Pancreas (tissue), 10 donors: ENCODE measurements around the gene EVA1A. TPM values are rescaled to one million over a fixed set of nuclear protein-coding genes. Genes with fewer than 3 reads are reported as not detected.

Experiments
- ATAC-seq, 4 donors: fragments of 200-7000 bp; cut with Tn5 transposase; one replicate each; pipeline versions ENCODE4 v1.8.0 to v1.9.1; 2020; ENCODE audit warnings: mild to moderate bottlenecking in 4 of 4, moderate library complexity in 4 of 4
- DNase-seq, 6 donors: peaks; one replicate each; pipeline ENCODE4 v3.0.0-alpha.2; 2020
- FAIRE-seq: peaks from 2 replicates; lab custom pipeline; 2012; peaks lifted over from hg19 to GRCh38; lab: Jason Lieb, UNC
- H3K27ac ChIP-seq, 4 donors: fragments of 200-600 bp; sonication (generic); 1 replicate in 3 of 4; 2 replicates in 1 of 4; pipeline versions ENCODE4 v1.5.0 to v1.8.0; 2020
- H3K27me3 ChIP-seq, 4 donors: fragments of 200-600 bp; one replicate each; pipeline ENCODE4 v1.8.0; 2021
- H3K36me3 ChIP-seq, 3 donors: fragments of 200-600 bp; sonication (generic) in 1 of 3; one replicate each; pipeline versions ENCODE4 v1.5.0 to v1.8.0; 2020 to 2021
- H3K4me1 ChIP-seq, 3 donors: fragments of 200-600 bp; one replicate each; pipeline ENCODE4 v1.8.0; 2021
- H3K4me3 ChIP-seq, 4 donors: fragments of 200-600 bp; sonication (generic) in 2 of 4; one replicate each; pipeline versions ENCODE4 v1.5.0 to v1.8.0; 2020 to 2021
- H3K9me3 ChIP-seq, 4 donors: fragments of 200-600 bp; one replicate each; pipeline ENCODE4 v1.8.0; 2021
- CTCF ChIP-seq, 4 donors: fragments of 200-600 bp; sonication (generic) in 3 of 4; IDR thresholded peaks; one replicate each; pipeline versions ENCODE4 v1.5.0 to v1.8.0; 2021; ENCODE audit warnings: antibody characterized with exemption in 4 of 4
- WGBS, 2 donors: extraction: QIAGEN DNeasy Blood & Tissue Kit; methylation state at CpG; one replicate each; pipeline ENCODE4 v1.1.7; 2013; 5-methylcytosine and 5-hydroxymethylcytosine counted together
- intact Hi-C, 3 donors: fragments of 100-400 bp; cut with DNase I; formaldehyde crosslinking; loops; one replicate each; pipeline versions ENCODE4 v1.11.1 to v1.14.2; 2022
- polyA plus RNA-seq, 2 donors: library from polyadenylated mRNA; stranded (reverse); fragments of 200-250 nt; gene quantifications; one replicate each; pipeline ENCODE4 v1.2.3, GENCODE V29; 2013
- total RNA-seq, 6 donors: library from RNA; stranded (reverse); fragmentation: NEBNext Ultra II Directional in 4 of 6; extraction: Animal tissue kit (Norgen Biotek cat#: 25700) in 4 of 6; gene quantifications; one replicate each; pipeline versions ENCODE4 v1.2.1 to v1.2.4, GENCODE V29; 2021 to 2023
- donor health status: healthy with polysubstance abuse.
- donor health status: DM: no; HTN: no; CAD: no; lungs with moderate emphysema.
- donor health status: DM: no; HTN: no; CAD: no.
- donor health status: control.
- donor health status: control.
- donor health status: Bipolar disorder and iron deficiency.
- donor health status: DM: yes; HTN: yes; CAD: no.
- donor health status: DM: no; HTN: no; CAD: no.
- donor health status: DM: no; HTN: no; CAD: no.
- donor health status: DM: yes; HTN: yes; CAD: no.

The EVA1A gene
- total and polyA plus RNA-seq, 8 donors: 16.1 to 36.8 (median 22.4) TPM

GRCh38 chr2:75533135-75533534, 27.6 kb downstream of the EVA1A start:
- Histone ChIP-seq H3K27me3 (no peaks in the 10 kb centered on the region), H3K36me3 (no peaks in the 10 kb centered on the region), H3K27ac (no peak overlapping the region), H3K9me3 (no peaks in the 10 kb centered on the region), H3K4me3 (no peak overlapping the region), H3K4me1 (peaks cover 0 to 4% (median 0%) of the 10 kb centered on the region in 3 donors)
- WGBS, 2 donors: 93 to 94% methylated on average over 3 of the region's 3 CpGs
- TF ChIP-seq CTCF (IDR thresholded peaks at IDR 0.05): no peak
- no peak for ATAC-seq
- DNase-seq: no peak
- intact Hi-C loops: no loop called here
- FAIRE-seq: no peak

DNA sequence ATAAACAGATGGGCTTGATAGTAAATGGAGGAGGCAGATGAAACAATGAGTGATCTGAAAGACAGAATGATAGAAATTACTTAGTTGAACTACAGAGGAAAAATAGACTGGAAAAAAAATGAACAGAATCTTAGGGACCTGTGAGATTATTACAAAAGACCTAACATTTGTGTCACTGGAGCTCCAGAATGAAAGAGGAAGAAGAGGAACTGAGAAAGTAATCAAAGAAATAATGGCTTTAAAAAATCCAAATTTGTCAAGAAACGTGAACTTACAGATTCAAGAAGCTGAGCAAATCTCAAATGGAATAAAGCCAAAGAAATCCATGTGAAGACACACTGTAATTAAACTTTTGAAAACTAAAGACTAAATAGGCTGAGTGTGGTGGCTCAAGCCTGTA, 28.3 kb downstream of the EVA1A start:
- Histone ChIP-seq H3K27me3 (no peaks in the 10 kb centered on the region), H3K4me1 (peaks cover 0 to 4% (median 0%) of the 10 kb centered on the region in 3 donors), H3K36me3 (no peaks in the 10 kb centered on the region), H3K27ac (no peak overlapping the region), H3K4me3 (no peak overlapping the region), H3K9me3 (no peaks in the 10 kb centered on the region)
- TF ChIP-seq CTCF (IDR thresholded peaks at IDR 0.05): no peak
- DNase-seq (no peak), ATAC-seq (no peak), FAIRE-seq (no peak)
- WGBS, 2 donors: 58 to 60% methylated on average over 1 of the region's 1 CpG
- intact Hi-C loops: no loop called here

GRCh38 chr2:75528221-75528977, 32.3 kb downstream of the EVA1A start:
- FAIRE-seq (no peak), DNase-seq (no peak), ATAC-seq (no peak)
- H3K36me3 ChIP-seq: no peaks in the 10 kb centered on the region
- intact Hi-C loops: no loop called here
- no peak overlapping the region for H3K27ac ChIP-seq
- TF ChIP-seq CTCF (IDR thresholded peaks at IDR 0.05): no peak
- H3K4me1 ChIP-seq: peaks cover 0 to 7% (median 0%) of the 10 kb centered on the region in 3 donors
- no peak overlapping the region for H3K4me3 ChIP-seq
- 83 to 86% methylated on average over 5 of the region's 5 CpGs for WGBS, 2 donors
- H3K9me3 ChIP-seq: no peaks in the 10 kb centered on the region
- no peaks in the 10 kb centered on the region for H3K27me3 ChIP-seq

DNA sequence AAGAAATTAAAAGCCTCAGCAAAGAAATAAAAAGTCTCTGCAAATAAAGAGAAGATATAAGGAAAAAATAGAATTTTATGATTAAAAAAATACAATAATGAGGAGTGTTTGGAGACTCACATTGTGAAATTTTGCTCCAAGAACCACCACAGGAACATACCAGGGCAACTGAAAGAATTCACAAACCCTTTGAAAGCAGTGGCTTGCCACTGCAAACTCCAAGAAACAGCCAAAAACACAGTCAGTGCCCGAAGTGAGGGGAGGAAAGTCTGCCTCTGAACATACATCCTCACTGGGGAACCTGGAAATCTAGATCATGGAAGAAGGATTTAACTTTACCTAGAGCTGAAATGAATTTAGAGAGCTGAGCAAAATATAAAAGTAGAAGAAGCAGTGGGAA, 33.1 kb downstream of the EVA1A start:
- ATAC-seq (no peak), DNase-seq (no peak), FAIRE-seq (no peak)
- Histone ChIP-seq H3K9me3 (no peaks in the 10 kb centered on the region), H3K4me3 (no peak overlapping the region), H3K27ac (no peak overlapping the region), H3K27me3 (no peaks in the 10 kb centered on the region), H3K36me3 (no peaks in the 10 kb centered on the region), H3K4me1 (peaks cover 0 to 7% (median 0%) of the 10 kb centered on the region in 3 donors)
- TF ChIP-seq CTCF (IDR thresholded peaks at IDR 0.05): no peak
- 96 to 100% methylated on average over 1 of the region's 1 CpG for WGBS, 2 donors
- intact Hi-C loops: no loop called here

GRCh38 chr2:75526842-75527241, 33.9 kb downstream of the EVA1A start:
- Histone ChIP-seq H3K9me3 (no peaks in the 10 kb centered on the region), H3K27me3 (no peaks in the 10 kb centered on the region), H3K36me3 (peaks cover 0 to 1% (median 0%) of the 10 kb centered on the region in 3 donors), H3K4me3 (no peak overlapping the region), H3K4me1 (peaks cover 0 to 7% (median 0%) of the 10 kb centered on the region in 3 donors), H3K27ac (no peak overlapping the region)
- DNase-seq (no peak), FAIRE-seq (no peak), ATAC-seq (no peak)
- intact Hi-C loops: no loop called here
- TF ChIP-seq CTCF (IDR thresholded peaks at IDR 0.05): no peak
